IMR-90 (cell line): ENCODE results near the gene MEIS2. TPM values are rescaled to one million over a fixed set of nuclear protein-coding genes. Genes with fewer than 3 reads are reported as not detected.
A peak's percentile ranks its signal among the peaks of the same experiment; 100 is the strongest.

ENCODE experiments used
- ATAC-seq: fragments of 200-7000 bp; cut with Tn5 transposase; 2 replicates; pipeline ENCODE4 v1.9.1; 2020; ENCODE audit warnings: low read depth, mild to moderate bottlenecking, moderate library complexity
- BruUV-seq: library from RNA; stranded (reverse); fragments of 400-500 nt; replicated peaks from 2 replicates; lab custom pipeline; 2021; lab: Mats Ljungman, UMichigan
- CTCF ChIA-PET: fragments of 300-600 bp; formaldehyde crosslinking; extraction: SDS; loops from one replicate; lab custom pipeline; 2021; ENCODE audit warnings: antibody characterized with exemption; lab: Yijun Ruan, JAX
- POLR2A ChIA-PET: fragments of 300-600 bp; sonication (Branson Sonifier 250); formaldehyde crosslinking; loops from one replicate; lab custom pipeline; 2022; ENCODE audit warnings: antibody characterized with exemption; ENCODE audit not compliant: unreplicated experiment; lab: Charles Lee
- DNase-seq: peaks from one replicate; pipeline ENCODE4 v3.0.0; 2013
- H2AFZ ChIP-seq: replicated peaks from 2 replicates; pipeline ENCODE3; 2013; ENCODE audit warnings: low read length, mild to moderate bottlenecking; ENCODE audit not compliant: poor library complexity
- H2AK5ac ChIP-seq: 2 replicates; pipeline ENCODE4 v1.6.1; 2013; ENCODE audit warnings: low read depth, low read length, inconsistent platforms
- H2AK9ac ChIP-seq: replicated peaks from 2 replicates; pipeline ENCODE3; 2013; ENCODE audit warnings: mild to moderate bottlenecking, low read depth, low read length, moderate library complexity; ENCODE audit not compliant: poor library complexity
- H2BK120ac ChIP-seq: 2 replicates; pipeline ENCODE4 v1.6.1; 2013; ENCODE audit warnings: low read depth, low read length, inconsistent platforms
- H2BK15ac ChIP-seq: 3 replicates; pipeline ENCODE4 v1.6.1; 2013; ENCODE audit warnings: low read depth, low read length, inconsistent platforms
- H2BK20ac ChIP-seq: 2 replicates; pipeline ENCODE4 v1.6.1; 2013; ENCODE audit warnings: low read depth, mild to moderate bottlenecking, inconsistent platforms, low read length, moderate library complexity
- H2BK5ac ChIP-seq: 2 replicates; pipeline ENCODE4 v1.6.1; 2013; ENCODE audit warnings: mild to moderate bottlenecking, low read depth, low read length, inconsistent platforms; ENCODE audit not compliant: poor library complexity, severe bottlenecking
- H3K14ac ChIP-seq: replicated peaks from 2 replicates; pipeline ENCODE4 v1.6.1; 2013; ENCODE audit warnings: low read depth, low read length, inconsistent platforms
- H3K18ac ChIP-seq: 2 replicates; pipeline ENCODE4 v1.6.1; 2013; ENCODE audit warnings: low read depth, low read length, control low read depth
- H3K23ac ChIP-seq: 2 replicates; pipeline ENCODE4 v1.6.1; 2013; ENCODE audit warnings: low read depth, low read length, inconsistent platforms
- H3K27ac ChIP-seq: 2 replicates; pipeline ENCODE4 v1.5.1; 2013; ENCODE audit warnings: mild to moderate bottlenecking, control low read depth, low read length; ENCODE audit not compliant: insufficient read depth
- H3K27me3 ChIP-seq: 2 replicates; pipeline ENCODE4 v1.6.1; 2013; ENCODE audit warnings: low read length; ENCODE audit not compliant: control insufficient read depth, insufficient read depth
- H3K36me3 ChIP-seq: 2 replicates; pipeline ENCODE4 v1.6.1; 2013; ENCODE audit warnings: low read length, mixed read lengths; ENCODE audit not compliant: control insufficient read depth, insufficient read depth
- H3K4ac ChIP-seq: 2 replicates; pipeline ENCODE4 v1.6.1; 2013; ENCODE audit warnings: low read depth, low read length, inconsistent platforms
- H3K4me1 ChIP-seq: 2 replicates; pipeline ENCODE4 v1.6.1; 2013; ENCODE audit warnings: low read length, mixed read lengths; ENCODE audit not compliant: control insufficient read depth, insufficient read depth
- H3K4me2 ChIP-seq: 2 replicates; pipeline ENCODE4 v1.6.1; 2013; ENCODE audit warnings: low read depth, mild to moderate bottlenecking, control low read depth, low read length, moderate library complexity
- H3K4me3 ChIP-seq: 2 replicates; pipeline ENCODE4 v1.5.1; 2013; ENCODE audit warnings: low read depth, mild to moderate bottlenecking, control low read depth, low read length, moderate library complexity; ENCODE audit not compliant: insufficient read depth
- H3K56ac ChIP-seq: 2 replicates; pipeline ENCODE4 v1.6.1; 2013; ENCODE audit warnings: low read length, inconsistent platforms; ENCODE audit not compliant: insufficient read depth; ENCODE audit errors: extremely low read depth
- H3K79me1 ChIP-seq, 2 experiments: 2 replicates each; pipeline ENCODE4 v1.6.1; 2013; ENCODE audit warnings: low read length in 2 of 2, inconsistent platforms in 1 of 2, low read depth in 1 of 2
- H3K9ac ChIP-seq: 2 replicates; pipeline ENCODE4 v1.6.1; 2013; ENCODE audit warnings: low read depth, low read length, control low read depth
- H3K9me1 ChIP-seq: 2 replicates; pipeline ENCODE4 v1.6.1; 2013; ENCODE audit warnings: low read length, inconsistent platforms; ENCODE audit not compliant: insufficient read depth
- H3K9me3 ChIP-seq: 2 replicates; pipeline ENCODE4 v1.6.1; 2013; ENCODE audit warnings: low read length; ENCODE audit not compliant: control insufficient read depth, insufficient read depth
- H4K20me1 ChIP-seq: 2 replicates; pipeline ENCODE4 v1.6.1; 2013; ENCODE audit warnings: low read length, inconsistent platforms; ENCODE audit not compliant: insufficient read depth
- H4K5ac ChIP-seq: 2 replicates; pipeline ENCODE4 v1.6.1; 2013; ENCODE audit warnings: mild to moderate bottlenecking, low read depth, low read length, control low read depth
- H4K8ac ChIP-seq, 2 experiments: 2 replicates each; pipeline ENCODE4 v1.6.1; 2013; ENCODE audit warnings: low read depth in 2 of 2, low read length in 2 of 2, control low read depth in 1 of 2, inconsistent platforms in 1 of 2
- H4K91ac ChIP-seq: 2 replicates; pipeline ENCODE4 v1.6.1; 2013; ENCODE audit warnings: low read depth, low read length, inconsistent platforms; ENCODE audit not compliant: insufficient read depth
- MAFK ChIP-seq: IDR thresholded peaks from 2 replicates; pipeline ENCODE4 v1.6.1; 2012; ENCODE audit warnings: low read depth, low read length, improper control_type of control experiment
- MAZ ChIP-seq: IDR thresholded peaks from 2 replicates; pipeline ENCODE4 v1.6.1; 2012; ENCODE audit warnings: low read depth, mild to moderate bottlenecking, low read length, improper control_type of control experiment, moderate library complexity, borderline replicate concordance
- POLR2A ChIP-seq: IDR thresholded peaks from 2 replicates; pipeline ENCODE4 v1.6.1; 2012; ENCODE audit warnings: mild to moderate bottlenecking, low read depth, low read length
- RFX5 ChIP-seq: IDR thresholded peaks from 2 replicates; pipeline ENCODE4 v1.8.0; 2012; ENCODE audit warnings: low read depth, mild to moderate bottlenecking, low read length, moderate library complexity
- WGBS, 2 experiments: methylation state at CpG; one replicate each; pipeline versions ENCODE4 v1.1.5 to v1.1.7; 2013; ENCODE audit warnings: missing lambda C conversion rate in 2 of 2; ENCODE audit not compliant: insufficient read length in 1 of 2; ENCODE audit errors: extremely low coverage in 2 of 2; 5-methylcytosine and 5-hydroxymethylcytosine counted together
- dilution Hi-C: fragments of 300-500 bp; cut with HindIII; formaldehyde crosslinking; loops from one replicate; pipeline ENCODE4 v1.14.3; 2018; ENCODE audit warnings: low sequenced_read_pairs; ENCODE audit not compliant: unreplicated experiment
- in situ Hi-C: fragments of 300-500 bp; cut with MboI; formaldehyde crosslinking; loops from 3 replicates; pipeline ENCODE4 v1.14.3; 2019; ENCODE audit warnings: low sequenced_read_pairs, inconsistent platforms, mixed read lengths
- intact Hi-C: fragments of 100-400 bp; cut with micrococcal nuclease; formaldehyde crosslinking; loops from 2 replicates; pipeline ENCODE4 v1.10.0; 2022
- polyA plus RNA-seq, 3 experiments: library from polyadenylated mRNA; depleted of rRNA; stranded (reverse); fragments of >200 nt; gene quantifications; 2 replicates each; pipeline ENCODE4 v1.2.3, GENCODE V29; 2012; ENCODE audit warnings: low replicate concordance in 1 of 3
- total RNA-seq: library from RNA; depleted of rRNA; stranded (reverse); fragments of >200 nt; gene quantifications from 2 replicates; pipeline ENCODE4 v1.2.3, GENCODE V29; 2012
- TF ChIP-seq, protein P1 (sequence below): fragments of 150-350 bp; IDR thresholded peaks from 2 replicates; pipeline ENCODE4 v1.6.1; 2017; ENCODE audit warnings: mild to moderate bottlenecking, antibody characterized with exemption, low read length, low read depth

The MEIS2 gene
- total and polyA plus RNA-seq, 2 of the 4 experiments (the other 2 are of a cell fraction), result 70.1 to 71.3 TPM

DNA sequence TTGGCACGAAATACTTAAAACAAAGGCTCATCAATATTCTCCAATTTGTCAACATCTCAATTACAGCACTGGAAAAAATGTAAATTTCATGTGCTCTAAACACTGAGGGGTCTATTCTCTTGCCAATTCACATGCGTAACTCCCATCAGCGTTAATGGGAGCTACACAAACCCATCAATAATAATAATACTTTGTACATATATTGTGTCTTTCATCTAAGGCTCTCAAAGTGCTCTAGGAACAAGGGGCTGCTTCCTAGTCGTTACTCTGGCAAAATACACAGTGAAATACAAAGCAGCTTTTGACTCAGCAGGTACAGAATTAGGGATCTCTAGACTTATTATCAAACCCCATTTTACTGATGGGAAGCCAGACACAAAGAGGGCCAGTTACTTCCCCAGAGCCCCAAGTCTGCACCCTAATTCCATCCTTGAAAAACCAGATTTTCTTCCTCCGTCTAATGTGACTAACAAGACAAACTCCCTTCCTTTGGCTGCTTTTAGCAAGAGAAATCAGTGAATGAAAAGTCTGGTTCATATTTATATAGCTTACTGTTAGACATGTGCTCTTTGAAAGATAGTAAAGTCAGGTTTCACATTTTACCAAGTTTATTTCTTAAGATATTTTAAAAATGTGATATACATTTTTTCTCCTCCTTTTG lies 20.0 kb downstream of the MEIS2 start:
- Histone ChIP-seq H3K18ac (no peak overlapping the region), H3K79me1 (peaks cover 23 to 52% of the 10 kb centered on the region in 2 experiments), H3K9me3 (no peaks in the 10 kb centered on the region), H3K23ac (peak overlapping the region; percentile 29; the same call in 1 of the 2 replicates), H3K4me1 (peaks cover 8% of the 10 kb centered on the region), H3K4me3 (no peak overlapping the region), H2AK5ac (no peak overlapping the region), H2BK5ac (peak overlapping the region; percentile 17), H3K27ac (no peak overlapping the region), H3K56ac (no peak overlapping the region), H2BK15ac (no peak overlapping the region), H4K20me1 (peaks cover 12% of the 10 kb centered on the region; the same call in 1 of the 2 replicates), H3K36me3 (peaks cover 17% of the 10 kb centered on the region), H4K8ac (no peak overlapping the region), H3K4ac (no peak overlapping the region), H2AFZ (no peak overlapping the region), H3K9me1 (peaks cover 6% of the 10 kb centered on the region), H3K14ac (no peak overlapping the region), H2BK20ac (no peak overlapping the region), H3K4me2 (no peak overlapping the region), H3K9ac (no peak overlapping the region), H4K91ac (no peak overlapping the region), H2BK120ac (no peak overlapping the region), H3K27me3 (no peaks in the 10 kb centered on the region), H2AK9ac (no peak overlapping the region), H4K5ac (no peak overlapping the region)
- ATAC-seq (no peak), DNase-seq (no peak)
- POLR2A ChIA-PET, result no interaction called here
- WGBS, 2 experiments, result 0% methylated on average over 1 of the region's 5 CpGs; no CpG with 5 or more reads in 1 of the 2 experiments
- CTCF ChIA-PET, result no interaction called here
- TF ChIP-seq RFX5, result no peak
- TF ChIP-seq, protein P1, sequence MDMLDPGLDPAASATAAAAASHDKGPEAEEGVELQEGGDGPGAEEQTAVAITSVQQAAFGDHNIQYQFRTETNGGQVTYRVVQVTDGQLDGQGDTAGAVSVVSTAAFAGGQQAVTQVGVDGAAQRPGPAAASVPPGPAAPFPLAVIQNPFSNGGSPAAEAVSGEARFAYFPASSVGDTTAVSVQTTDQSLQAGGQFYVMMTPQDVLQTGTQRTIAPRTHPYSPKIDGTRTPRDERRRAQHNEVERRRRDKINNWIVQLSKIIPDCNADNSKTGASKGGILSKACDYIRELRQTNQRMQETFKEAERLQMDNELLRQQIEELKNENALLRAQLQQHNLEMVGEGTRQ, result no peak
- no peak for TF ChIP-seq POLR2A
- no peak for TF ChIP-seq MAFK
- TF ChIP-seq MAZ, result no peak
- in situ Hi-C loops, result no loop called here
- BruUV-seq, result no TSS peak
- intact Hi-C loops, result no loop called here
- dilution Hi-C loops, result no loop called here
